Fibroblast of the aortic adventitia (primary cell): ENCODE measurements around the gene HMGN4. TPM values are rescaled to one million over a fixed set of nuclear protein-coding genes. Genes with fewer than 3 reads are reported as not detected.

Experiments
- DNase-seq: peaks from one replicate; pipeline ENCODE4 v3.0.0-alpha.2; 2010; ENCODE audit warnings: low read depth
- H3K4me3 ChIP-seq: 2 replicates; pipeline ENCODE4 v1.5.1; 2011; ENCODE audit warnings: low read depth, mild to moderate bottlenecking, control low read depth, low read length, moderate library complexity
- CTCF ChIP-seq: IDR thresholded peaks from 2 replicates; pipeline ENCODE4 v1.5.1; 2011; ENCODE audit warnings: mild to moderate bottlenecking, low read length, control low read depth, inconsistent platforms; ENCODE audit not compliant: insufficient read depth
- total RNA-seq: library from RNA; depleted of rRNA; stranded (reverse); fragments of >200 nt; gene quantifications from 2 replicates; pipeline ENCODE4 v1.2.3, GENCODE V29; 2012; ENCODE audit warnings: low replicate concordance

Gene HMGN4
- total RNA-seq, 1 donor: 50.3 TPM

GRCh38 chr6:26533532-26533931 lies 4.6 kb upstream of the HMGN4 start:
- no peak for TF ChIP-seq CTCF
- no peak for DNase-seq
- peak overlapping the region; percentile 70 for H3K4me3 ChIP-seq

GRCh38 chr6:26534681-26535465 lies 3.3 kb upstream of the HMGN4 start:
- no peak for TF ChIP-seq CTCF
- no peak for DNase-seq
- H3K4me3 ChIP-seq: no peak overlapping the region

GRCh38 chr6:26536571-26537159 lies 1.5 kb upstream of the HMGN4 start:
- peak; percentile 80 for DNase-seq
- peak overlapping the region; percentile 87 for H3K4me3 ChIP-seq
- TF ChIP-seq CTCF: no peak

- H3K4me3 ChIP-seq: peak overlapping the region; percentile 87
- no peak for TF ChIP-seq CTCF
- peak; percentile 93 for DNase-seq
Measured at GRCh38 chr6:26537160-26537845, 863 bp upstream of the HMGN4 start.

- DNase-seq: peak; percentile 31
- TF ChIP-seq CTCF: no peak
- peak overlapping the region; percentile 87 for H3K4me3 ChIP-seq
Measured at GRCh38 chr6:26538572-26538902, 371 bp downstream of the HMGN4 start.

GRCh38 chr6:26539071-26539615 lies 977 bp downstream of the HMGN4 start:
- DNase-seq: no peak
- no peak for TF ChIP-seq CTCF

More at GRCh38 chr6:26539071-26539615, 977 bp downstream of the HMGN4 start:
- peak overlapping the region; percentile 87 for H3K4me3 ChIP-seq
